ENCODE results near the gene KDM4C.
"Not testable (repeated sequence)": the region's sequence is repeated elsewhere in the genome, so short reads cannot be mapped to it uniquely, and the experiment has no call there.

Gene KDM4C

GRCh38 chr9:6782981-6783380 is 25.2 kb downstream of the KDM4C start:
- H3K9me3 ChIP-seq (ENCODE audit: low read depth, low read length), result no peaks in the 10 kb centered on the region
- no peak overlapping the region for H3K27ac ChIP-seq
- no peak for DNase-seq (ENCODE audit: low read depth, low spot score)
- no peak overlapping the region for H3K4me3 ChIP-seq
- TF ChIP-seq POLR2AphosphoS5 (IDR thresholded peaks at IDR 0.05; ENCODE audit: borderline replicate concordance, low read depth, low read length) (no peak), FOXP2 (optimal IDR thresholded peaks at IDR 0.05; ENCODE audit: control extremely low read depth, extremely low read length, insufficient read depth) (no peak), EZH2 (IDR thresholded peaks at IDR 0.05) (no peak)
- H3K36me3 ChIP-seq (ENCODE audit: insufficient read depth, low read length), result no peaks in the 10 kb centered on the region
- no peak overlapping the region for H3K9ac ChIP-seq (ENCODE audit: insufficient read length)

- Histone ChIP-seq H3K4me3 (no peak overlapping the region), H3K27ac (no peak overlapping the region), H3K36me3 (ENCODE audit: insufficient read depth, low read length) (no peaks in the 10 kb centered on the region), H3K9ac (ENCODE audit: insufficient read length) (no peak overlapping the region), H3K9me3 (ENCODE audit: low read depth, low read length) (no peaks in the 10 kb centered on the region)
- no peak for DNase-seq (ENCODE audit: low read depth, low spot score)
- TF ChIP-seq FOXP2 (optimal IDR thresholded peaks at IDR 0.05; ENCODE audit: control extremely low read depth, extremely low read length, insufficient read depth) (no peak), EZH2 (IDR thresholded peaks at IDR 0.05) (no peak), POLR2AphosphoS5 (IDR thresholded peaks at IDR 0.05; ENCODE audit: borderline replicate concordance, low read depth, low read length) (no peak)
Measured at GRCh38 chr9:6783753-6784152, 26.0 kb downstream of the KDM4C start.

GRCh38 chr9:6785682-6786081 is 27.9 kb downstream of the KDM4C start:
- Histone ChIP-seq H3K36me3 (ENCODE audit: insufficient read depth, low read length) (no peaks in the 10 kb centered on the region), H3K9ac (ENCODE audit: insufficient read length) (no peak overlapping the region), H3K27ac (no peak overlapping the region), H3K4me3 (no peak overlapping the region), H3K9me3 (ENCODE audit: low read depth, low read length) (no peaks in the 10 kb centered on the region)
- DNase-seq (ENCODE audit: low read depth, low spot score), result no peak
- TF ChIP-seq EZH2 (IDR thresholded peaks at IDR 0.05) (no peak), POLR2AphosphoS5 (IDR thresholded peaks at IDR 0.05; ENCODE audit: borderline replicate concordance, low read depth, low read length) (no peak), FOXP2 (optimal IDR thresholded peaks at IDR 0.05; ENCODE audit: control extremely low read depth, extremely low read length, insufficient read depth) (no peak)

GRCh38 chr9:6787793-6788161 is 30.0 kb downstream of the KDM4C start:
- Histone ChIP-seq H3K4me3 (no peak overlapping the region), H3K9ac (ENCODE audit: insufficient read length) (no peak overlapping the region), H3K36me3 (ENCODE audit: insufficient read depth, low read length) (no peaks in the 10 kb centered on the region), H3K27ac (no peak overlapping the region), H3K9me3 (ENCODE audit: low read depth, low read length) (no peaks in the 10 kb centered on the region)
- TF ChIP-seq FOXP2 (optimal IDR thresholded peaks at IDR 0.05; ENCODE audit: control extremely low read depth, extremely low read length, insufficient read depth), result no peak
- no peak for TF ChIP-seq POLR2AphosphoS5 (IDR thresholded peaks at IDR 0.05; ENCODE audit: borderline replicate concordance, low read depth, low read length)
- TF ChIP-seq EZH2 (IDR thresholded peaks at IDR 0.05), result no peak
- no peak for DNase-seq (ENCODE audit: low read depth, low spot score)

GRCh38 chr9:6788162-6789016 is 30.6 kb downstream of the KDM4C start:
- TF ChIP-seq FOXP2 (optimal IDR thresholded peaks at IDR 0.05; ENCODE audit: control extremely low read depth, extremely low read length, insufficient read depth) (no peak), POLR2AphosphoS5 (IDR thresholded peaks at IDR 0.05; ENCODE audit: borderline replicate concordance, low read depth, low read length) (no peak), EZH2 (IDR thresholded peaks at IDR 0.05) (no peak)
- no peak for DNase-seq (ENCODE audit: low read depth, low spot score)
- no peak overlapping the region for H3K27ac ChIP-seq

GRCh38 chr9:6789017-6789338 is 31.2 kb downstream of the KDM4C start:
- not testable (repeated sequence) for H3K4me3 ChIP-seq; H3K27ac ChIP-seq; DNase-seq (ENCODE audit: low read depth, low spot score); H3K9me3 ChIP-seq (ENCODE audit: low read depth, low read length); H3K9ac ChIP-seq (ENCODE audit: insufficient read length); H3K36me3 ChIP-seq (ENCODE audit: insufficient read depth, low read length)

More at GRCh38 chr9:6788162-6789016, 30.6 kb downstream of the KDM4C start:
- no peaks in the 10 kb centered on the region for H3K36me3 ChIP-seq (ENCODE audit: insufficient read depth, low read length)
- no peak overlapping the region for H3K9ac ChIP-seq (ENCODE audit: insufficient read length)
- H3K9me3 ChIP-seq (ENCODE audit: low read depth, low read length), result no peaks in the 10 kb centered on the region
- no peak overlapping the region for H3K4me3 ChIP-seq

GRCh38 chr9:6790866-6791265 is 33.1 kb downstream of the KDM4C start:
- Histone ChIP-seq H3K36me3 (ENCODE audit: insufficient read depth, low read length) (no peaks in the 10 kb centered on the region), H3K27ac (no peak overlapping the region)
- no peak for TF ChIP-seq EZH2 (IDR thresholded peaks at IDR 0.05)
- TF ChIP-seq FOXP2 (optimal IDR thresholded peaks at IDR 0.05; ENCODE audit: control extremely low read depth, extremely low read length, insufficient read depth), result no peak
- TF ChIP-seq POLR2AphosphoS5 (IDR thresholded peaks at IDR 0.05; ENCODE audit: borderline replicate concordance, low read depth, low read length), result no peak

GRCh38 chr9:6793203-6793602 is 35.4 kb downstream of the KDM4C start:
- Histone ChIP-seq H3K27ac (no peak overlapping the region), H3K4me3 (no peak overlapping the region), H3K9ac (ENCODE audit: insufficient read length) (no peak overlapping the region), H3K36me3 (ENCODE audit: insufficient read depth, low read length) (no peaks in the 10 kb centered on the region), H3K9me3 (ENCODE audit: low read depth, low read length) (no peaks in the 10 kb centered on the region)
- no peak for TF ChIP-seq POLR2AphosphoS5 (IDR thresholded peaks at IDR 0.05; ENCODE audit: borderline replicate concordance, low read depth, low read length)
- no peak for TF ChIP-seq FOXP2 (optimal IDR thresholded peaks at IDR 0.05; ENCODE audit: control extremely low read depth, extremely low read length, insufficient read depth)
- no peak for TF ChIP-seq EZH2 (IDR thresholded peaks at IDR 0.05)
- DNase-seq (ENCODE audit: low read depth, low spot score), result no peak

More at GRCh38 chr9:6790866-6791265, 33.1 kb downstream of the KDM4C start:
- H3K4me3 ChIP-seq, result no peak overlapping the region
- no peak for DNase-seq (ENCODE audit: low read depth, low spot score)
- H3K9ac ChIP-seq (ENCODE audit: insufficient read length), result no peak overlapping the region
- no peaks in the 10 kb centered on the region for H3K9me3 ChIP-seq (ENCODE audit: low read depth, low read length)

GRCh38 chr9:6794936-6795335 is 37.2 kb downstream of the KDM4C start:
- H3K27ac ChIP-seq, result no peak overlapping the region
- H3K4me3 ChIP-seq, result no peak overlapping the region
- no peak overlapping the region for H3K9ac ChIP-seq (ENCODE audit: insufficient read length)
- no peaks in the 10 kb centered on the region for H3K36me3 ChIP-seq (ENCODE audit: insufficient read depth, low read length)
- DNase-seq (ENCODE audit: low read depth, low spot score), result no peak
- no peaks in the 10 kb centered on the region for H3K9me3 ChIP-seq (ENCODE audit: low read depth, low read length)
- TF ChIP-seq FOXP2 (optimal IDR thresholded peaks at IDR 0.05; ENCODE audit: control extremely low read depth, extremely low read length, insufficient read depth) (no peak), EZH2 (IDR thresholded peaks at IDR 0.05) (no peak), POLR2AphosphoS5 (IDR thresholded peaks at IDR 0.05; ENCODE audit: borderline replicate concordance, low read depth, low read length) (no peak)

All from SK-N-MC (cell line).